GM12891 (cell line): ENCODE results near the gene RAI1.
A peak's percentile ranks its signal among the peaks of the same experiment; 100 is the strongest.
"Not testable (repeated sequence)": the region's sequence is repeated elsewhere in the genome, so short reads cannot be mapped to it uniquely, and the experiment has no call there.

ENCODE experiments used
- DNase-seq: peaks from one replicate; pipeline ENCODE4 v3.0.0; 2011; ENCODE audit warnings: low spot score; ENCODE audit not compliant: insufficient read length
- FAIRE-seq: peaks from 2 replicates; lab custom pipeline; 2011; peaks lifted over from hg19 to GRCh38; lab: Jason Lieb, UNC
- PAX5 ChIP-seq: IDR thresholded peaks from 2 replicates; pipeline ENCODE4 v1.6.1; 2011; ENCODE audit warnings: low read length, moderate library complexity, mild to moderate bottlenecking; ENCODE audit not compliant: insufficient read depth, severe bottlenecking
- POLR2A ChIP-seq: IDR thresholded peaks from 2 replicates; pipeline ENCODE4 v1.6.1; 2011; ENCODE audit warnings: low read depth, low read length, control low read depth
- POLR2AphosphoS5 ChIP-seq: IDR thresholded peaks from 2 replicates; pipeline ENCODE4 v1.6.1; 2011; ENCODE audit warnings: low read depth, low read length, control low read depth
- POU2F2 ChIP-seq: IDR thresholded peaks from 2 replicates; pipeline ENCODE4 v1.6.1; 2011; ENCODE audit warnings: low read depth, mild to moderate bottlenecking, control low read depth, low read length, moderate library complexity
- SPI1 ChIP-seq: IDR thresholded peaks from 2 replicates; pipeline ENCODE4 v1.6.1; 2011; ENCODE audit warnings: low read depth, low read length, control low read depth
- TAF1 ChIP-seq: IDR thresholded peaks from 2 replicates; pipeline ENCODE4 v1.6.1; 2011; ENCODE audit warnings: low read depth, low read length, control low read depth

RAI1 gene

DNA sequence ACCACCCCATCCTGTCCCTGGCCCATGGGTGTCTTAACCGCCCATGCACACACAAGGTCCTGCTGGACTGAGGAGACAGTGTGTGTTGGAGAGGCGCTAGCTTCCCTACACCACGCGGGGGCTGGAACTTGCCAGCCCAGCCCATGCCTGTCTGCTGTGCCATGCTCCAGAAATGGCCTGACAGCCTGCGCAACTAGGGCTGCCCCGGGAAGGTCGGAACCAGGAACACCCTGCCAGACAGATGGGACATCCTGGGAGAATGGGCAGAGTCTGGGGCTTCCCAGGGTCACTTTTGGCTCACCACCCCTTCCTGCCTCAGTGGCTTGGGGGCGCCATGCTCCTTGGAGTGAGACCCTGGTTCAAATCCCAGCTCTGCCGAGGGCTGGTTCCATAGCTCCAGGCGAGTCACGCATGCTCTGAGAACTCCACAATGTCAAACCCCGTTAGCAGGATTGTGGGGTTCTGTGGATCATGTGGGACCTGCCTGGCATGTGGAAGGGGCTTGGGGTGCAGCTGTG, 119.3 kb downstream of the RAI1 start:
- DNase-seq (no peak), FAIRE-seq (no peak)
- no peak for TF ChIP-seq TAF1
- TF ChIP-seq PAX5: no peak
- no peak for TF ChIP-seq POU2F2
- no peak for TF ChIP-seq POLR2A
- no peak for TF ChIP-seq POLR2AphosphoS5
- no peak for TF ChIP-seq SPI1

DNA sequence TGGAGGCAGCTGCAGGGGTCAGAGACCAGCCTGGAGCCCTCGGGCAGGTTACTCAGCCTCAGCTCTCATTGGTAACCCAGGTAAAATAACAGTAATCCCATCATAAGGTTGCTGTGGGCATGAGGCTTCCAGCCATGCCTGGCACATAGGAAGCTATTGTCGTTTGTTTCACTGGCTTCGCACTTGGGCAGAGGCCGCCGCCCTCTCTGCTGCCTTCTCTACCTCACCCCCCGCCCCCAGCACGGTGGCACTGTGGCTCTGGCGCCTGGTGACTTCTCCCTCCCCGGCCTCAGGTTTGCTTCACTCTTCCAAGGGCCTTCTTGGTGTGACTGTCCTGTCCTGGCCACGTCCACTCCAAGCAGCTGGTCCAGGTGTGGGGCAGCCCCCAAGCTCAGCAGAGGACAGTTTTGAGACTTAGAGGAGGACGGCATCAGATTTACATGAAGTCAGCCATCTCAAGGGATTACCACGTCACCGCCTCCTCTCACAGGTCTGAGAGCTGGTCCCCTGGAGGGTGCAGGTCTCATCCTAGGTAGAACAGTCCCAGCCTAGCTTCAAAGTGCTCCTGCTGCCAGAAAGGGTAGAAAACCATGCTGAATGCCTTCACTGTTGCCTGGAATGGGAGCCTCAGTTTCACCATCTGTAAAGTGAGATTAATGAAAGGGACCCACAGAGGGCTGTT, 120.7 kb downstream of the RAI1 start:
- no peak for DNase-seq
- no peak for FAIRE-seq
- TF ChIP-seq POLR2A (no peak), PAX5 (no peak), SPI1 (no peak), POLR2AphosphoS5 (no peak), POU2F2 (no peak), TAF1 (no peak)

DNA sequence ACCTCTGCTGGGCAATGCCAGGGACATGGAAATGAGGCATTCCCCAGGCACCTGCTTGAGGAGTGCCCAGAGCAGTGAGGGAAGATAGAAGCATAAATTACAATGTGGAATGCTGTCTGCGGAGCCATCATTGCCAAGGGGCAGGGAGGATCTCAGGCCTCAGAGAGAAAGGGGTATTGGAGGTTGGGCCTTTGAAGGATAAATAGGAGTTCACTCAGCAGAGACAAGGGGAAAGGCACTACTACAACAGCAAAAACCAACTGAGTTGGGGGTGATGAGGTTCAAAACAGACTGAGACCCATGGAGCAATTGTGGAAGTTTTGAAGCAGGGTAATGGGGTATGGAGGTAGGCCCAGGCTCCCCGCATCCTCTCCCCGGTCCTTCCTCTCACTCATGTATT, 122.7 kb downstream of the RAI1 start:
- no peak for FAIRE-seq
- DNase-seq: no peak
- TF ChIP-seq POLR2A (no peak), POLR2AphosphoS5 (no peak), SPI1 (no peak), POU2F2 (no peak), TAF1 (no peak), PAX5 (no peak)

DNA sequence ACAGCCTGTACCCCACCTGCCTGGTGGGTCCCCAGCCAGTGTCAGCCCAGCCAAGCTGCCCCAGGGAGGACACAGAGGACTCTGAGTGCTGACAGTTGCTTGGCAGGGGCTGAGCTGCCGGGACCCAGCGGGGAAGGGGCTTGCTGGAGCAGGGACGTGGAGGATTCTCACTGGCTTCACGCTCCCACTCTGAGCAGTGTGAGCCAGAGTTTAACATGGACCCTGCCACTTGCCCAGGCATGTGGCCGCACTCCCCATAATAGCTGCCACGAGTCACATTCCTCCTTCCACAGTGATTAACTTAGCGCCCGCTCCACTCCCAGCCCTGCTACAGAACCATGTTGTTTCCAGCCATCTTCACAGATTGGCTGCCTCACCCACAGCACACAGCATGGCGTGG, 124.3 kb downstream of the RAI1 start:
- DNase-seq: no peak
- TF ChIP-seq POLR2A: no peak
- TF ChIP-seq POU2F2: no peak
- TF ChIP-seq SPI1: no peak
- no peak for TF ChIP-seq POLR2AphosphoS5
- TF ChIP-seq PAX5: no peak
- no peak for TF ChIP-seq TAF1
- FAIRE-seq: no peak

DNA sequence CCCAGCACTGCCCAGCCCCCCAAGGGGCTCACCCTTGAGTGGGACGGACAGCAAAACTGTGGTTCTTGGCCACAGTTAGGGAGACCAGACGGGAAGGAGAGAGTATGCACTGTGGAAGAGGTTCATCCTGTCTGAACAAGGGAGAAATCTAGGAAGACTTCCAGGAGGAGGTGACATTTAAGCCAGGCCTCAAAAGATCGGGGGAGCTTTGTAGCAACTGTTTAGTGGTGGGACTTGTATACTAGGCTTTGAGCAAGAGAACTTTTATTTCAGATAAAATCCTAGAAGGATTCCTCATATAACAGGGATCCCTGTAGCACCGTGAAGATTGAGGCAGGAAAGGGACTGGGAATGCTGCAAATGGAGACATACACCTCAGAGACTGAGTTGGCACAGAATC, 124.8 kb downstream of the RAI1 start:
- DNase-seq (no peak), FAIRE-seq (no peak)
- no peak for TF ChIP-seq PAX5
- TF ChIP-seq POLR2A: no peak
- TF ChIP-seq SPI1: no peak
- no peak for TF ChIP-seq POLR2AphosphoS5
- no peak for TF ChIP-seq TAF1
- TF ChIP-seq POU2F2: no peak

DNA sequence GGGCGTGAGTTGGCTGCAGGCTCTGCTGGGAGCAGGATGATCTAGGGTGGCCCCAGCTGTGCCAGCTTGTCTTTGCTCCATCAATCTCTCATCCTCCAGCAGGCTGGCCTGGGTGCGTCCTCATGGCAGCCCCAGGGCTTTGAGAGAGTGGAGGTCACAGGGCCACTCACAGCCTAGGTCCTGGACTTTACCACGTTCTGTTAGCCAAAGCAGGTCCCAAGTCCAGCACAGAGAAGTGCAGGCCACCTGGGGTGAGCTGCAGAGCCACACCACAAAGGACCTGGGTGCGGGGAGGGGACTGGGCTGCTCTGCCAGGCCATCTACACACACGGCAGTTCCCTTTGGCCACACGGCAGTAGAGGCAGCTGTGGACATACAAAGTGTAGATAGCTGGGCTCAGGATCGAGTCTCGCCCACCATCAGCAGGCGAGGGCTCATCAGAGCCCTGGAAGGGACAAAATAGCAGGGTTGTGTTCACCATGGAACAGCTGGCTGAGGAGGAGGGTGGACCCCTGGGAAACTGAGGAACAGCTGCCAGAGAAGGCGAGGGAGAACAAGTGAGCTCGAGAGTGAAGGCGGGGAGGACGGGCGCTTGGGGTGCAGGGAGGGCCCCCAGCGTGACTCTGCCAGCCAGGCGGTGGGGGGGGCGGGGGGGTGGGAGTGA, 125.5 kb downstream of the RAI1 start:
- no peak for DNase-seq
- FAIRE-seq: no peak
- no peak for TF ChIP-seq PAX5
- TF ChIP-seq POLR2AphosphoS5: no peak
- TF ChIP-seq POU2F2: no peak
- no peak for TF ChIP-seq TAF1
- TF ChIP-seq POLR2A: no peak
- no peak for TF ChIP-seq SPI1

DNA sequence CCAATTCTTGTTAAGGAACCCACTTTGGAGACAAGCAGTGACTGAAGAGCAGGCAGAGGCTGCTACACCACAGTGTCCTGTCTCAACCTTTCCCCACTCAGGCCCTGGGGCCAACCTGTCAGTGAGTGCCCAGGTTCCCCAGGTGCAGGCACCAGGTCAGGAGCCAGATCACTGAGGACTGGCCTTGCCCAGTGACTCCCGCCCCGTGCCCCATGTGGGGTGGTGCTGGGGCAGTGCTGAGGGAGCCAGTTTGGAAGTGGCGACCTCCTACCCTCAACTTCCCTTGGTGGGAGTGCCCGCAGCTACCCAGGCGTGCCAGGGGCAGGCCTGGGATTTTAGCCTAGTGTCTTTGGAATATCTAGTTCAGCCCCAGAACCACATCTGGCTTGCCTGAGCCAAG, 126.2 kb downstream of the RAI1 start:
- TF ChIP-seq TAF1 (no peak), POLR2A (no peak), POLR2AphosphoS5 (no peak), SPI1 (no peak), PAX5 (no peak), POU2F2 (no peak)
- FAIRE-seq (no peak), DNase-seq (no peak)

DNA sequence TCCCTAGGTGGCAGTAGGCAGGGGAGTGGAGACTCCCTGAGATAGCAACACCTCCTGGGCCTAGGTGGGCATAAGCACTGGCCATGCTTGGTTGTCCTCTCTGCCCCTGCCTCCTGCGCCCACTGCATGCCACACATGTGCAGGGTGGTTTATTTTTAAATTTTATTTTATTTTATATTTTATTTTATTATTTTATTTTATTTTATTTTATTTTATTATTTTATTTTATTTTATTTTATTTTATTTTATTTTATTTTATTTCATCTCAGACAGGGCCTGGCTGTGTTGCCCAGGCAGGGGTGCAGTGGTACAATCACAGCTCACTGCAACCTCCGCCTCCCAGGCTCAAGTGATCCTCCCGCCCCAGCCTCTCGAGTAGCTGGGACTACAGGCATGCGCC, 126.9 kb downstream of the RAI1 start:
- not testable (repeated sequence) for FAIRE-seq, DNase-seq

DNA sequence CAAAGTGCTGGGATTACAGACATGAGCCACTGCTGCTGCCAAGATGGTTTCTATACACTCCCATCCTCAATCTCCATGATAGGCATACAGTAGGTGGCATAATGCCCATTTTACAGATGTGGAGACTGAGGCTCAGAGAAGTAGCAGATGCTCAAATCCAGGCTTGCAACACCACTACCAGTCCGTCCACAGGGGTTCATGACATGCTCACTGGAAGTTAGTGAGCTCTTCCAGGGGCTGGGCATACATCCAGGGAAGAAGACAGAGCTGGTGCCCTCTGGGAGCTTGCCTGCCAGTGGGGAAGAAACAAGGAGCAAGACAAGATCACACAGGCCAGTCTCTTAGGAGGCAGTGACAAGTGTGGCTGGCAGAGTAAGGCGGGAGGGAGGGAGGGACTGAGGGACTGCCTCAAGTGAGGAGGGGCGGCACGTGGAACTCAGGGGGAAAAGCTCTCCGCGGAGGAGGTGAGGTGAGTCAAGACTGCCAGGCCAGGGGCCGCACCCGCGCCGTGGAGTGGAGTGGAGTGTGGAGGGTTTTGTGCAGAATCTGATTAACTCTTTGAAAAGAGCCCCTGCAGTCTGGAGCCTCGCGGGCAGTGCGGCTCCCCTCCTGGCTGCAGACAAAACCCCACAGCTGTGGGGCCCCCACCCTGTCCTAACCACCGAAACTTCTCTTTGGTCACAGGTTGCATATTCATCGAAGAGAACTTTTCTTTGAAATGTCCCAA, 127.6 kb downstream of the RAI1 start:
- TF ChIP-seq PAX5: no peak
- TF ChIP-seq POLR2AphosphoS5: no peak
- no peak for TF ChIP-seq SPI1
- no peak for TF ChIP-seq TAF1
- TF ChIP-seq POU2F2: peak; percentile 95; the same call in 1 of the 2 replicates
- TF ChIP-seq POLR2A: no peak
- peak; percentile 93 for DNase-seq
- peak; percentile 90 for FAIRE-seq
